HK-2 (cell line): ENCODE data around the gene OR5D16.
"Not testable (repeated sequence)": the region's sequence is repeated elsewhere in the genome, so short reads cannot be mapped to it uniquely, and the experiment has no call there.

Source experiments
- DNase-seq: peaks from one replicate; pipeline ENCODE4 v3.0.0-alpha.2; 2018; ENCODE audit not compliant: unreplicated experiment

OR5D16 gene

GRCh38 chr11:55838452-55838851, at the start of gene OR5D16:
Gene OR5D16 (plus strand): TSS chr11:55838752. CDS start chr11:55838752, 0 bp downstream.
- no peak for DNase-seq

DNA sequence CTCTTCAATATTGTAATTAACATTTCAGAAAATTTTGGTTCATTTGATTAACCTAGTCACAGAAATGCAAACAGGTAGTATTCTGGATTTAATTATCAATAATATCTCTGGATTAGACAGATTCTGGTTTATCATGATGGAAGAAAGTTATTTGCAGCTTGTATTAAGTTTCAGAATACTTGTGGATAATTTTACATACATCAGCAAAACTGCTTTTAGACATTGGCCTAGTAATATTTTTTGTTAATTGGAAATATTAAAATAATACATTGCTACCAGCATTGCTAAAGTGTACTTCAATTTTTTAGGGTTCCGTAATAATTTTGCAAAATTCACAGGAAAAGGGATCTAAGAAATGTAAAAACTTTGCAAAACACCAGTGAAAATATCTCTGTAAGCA, 46.9 kb upstream of the OR5D16 start:
- no peak for DNase-seq

- DNase-seq, result no peak
Measured at GRCh38 chr11:55793321-55793720, 45.2 kb upstream of the OR5D16 start.

DNA sequence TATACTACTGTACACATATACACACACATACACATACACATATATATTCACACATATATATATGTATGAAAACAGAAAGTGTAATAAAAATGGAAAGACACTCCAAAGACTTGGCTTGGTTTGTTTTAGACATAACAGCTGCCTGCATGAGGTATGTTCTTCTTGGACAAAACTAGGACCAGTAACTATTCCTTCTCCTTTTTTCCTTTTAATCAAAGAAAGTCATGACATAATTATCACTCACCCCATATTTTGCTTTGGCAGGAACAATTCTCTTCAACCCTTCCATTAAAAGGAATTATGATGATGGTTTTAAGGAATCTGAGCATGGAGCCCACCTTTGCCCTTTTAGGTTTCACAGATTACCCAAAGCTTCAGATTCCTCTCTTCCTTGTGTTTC, 43.3 kb upstream of the OR5D16 start, which contains the start of gene OR5D14:
TSS of gene OR5D14 (plus strand) at position 301 of the 400 bp plus-strand sequence. CDS start at position 301, 0 bp downstream.
- no peak for DNase-seq

- DNase-seq, result no peak
Measured at GRCh38 chr11:55806248-55806647, 32.3 kb upstream of the OR5D16 start.

- no peak for DNase-seq
Measured at GRCh38 chr11:55811067-55811466, 27.5 kb upstream of the OR5D16 start, which contains the start of gene OR5L1. Gene OR5L1 (plus strand): TSS chr11:55811367. CDS start chr11:55811467, 100 bp downstream.

GRCh38 chr11:55819330-55819729, 19.2 kb upstream of the OR5D16 start, which contains the start of gene OR5D18:
Gene OR5D18 (plus strand): TSS chr11:55819630. CDS start chr11:55819630, 0 bp downstream.
- DNase-seq, result no peak

GRCh38 chr11:55826919-55827318, 11.6 kb upstream of the OR5D16 start, which contains the start of gene OR5L2:
Gene OR5L2 (plus strand): TSS chr11:55827219. CDS start chr11:55827219, 0 bp downstream.
- DNase-seq, result no peak

DNA sequence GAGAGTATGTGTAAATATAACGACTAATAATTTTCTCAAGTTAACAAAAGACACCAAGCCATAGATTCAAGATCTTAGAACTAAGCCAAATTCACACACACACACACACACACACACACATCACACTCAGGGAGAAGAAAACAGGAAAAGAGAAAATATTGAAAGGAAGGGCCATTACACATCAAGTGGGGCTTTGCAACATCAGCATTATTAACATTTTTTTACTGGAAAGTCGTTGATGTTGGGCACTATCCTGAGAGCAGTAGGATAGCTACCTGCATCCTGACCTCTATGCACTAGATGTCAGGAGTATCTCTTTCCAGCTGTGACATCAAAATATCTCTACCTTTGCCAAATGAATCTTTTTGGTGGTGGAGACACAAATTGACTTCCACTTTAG, 8.9 kb downstream of the OR5D16 start:
- DNase-seq, result no peak

- no peak for DNase-seq
Measured at GRCh38 chr11:55849037-55849436, 10.5 kb downstream of the OR5D16 start.

DNA sequence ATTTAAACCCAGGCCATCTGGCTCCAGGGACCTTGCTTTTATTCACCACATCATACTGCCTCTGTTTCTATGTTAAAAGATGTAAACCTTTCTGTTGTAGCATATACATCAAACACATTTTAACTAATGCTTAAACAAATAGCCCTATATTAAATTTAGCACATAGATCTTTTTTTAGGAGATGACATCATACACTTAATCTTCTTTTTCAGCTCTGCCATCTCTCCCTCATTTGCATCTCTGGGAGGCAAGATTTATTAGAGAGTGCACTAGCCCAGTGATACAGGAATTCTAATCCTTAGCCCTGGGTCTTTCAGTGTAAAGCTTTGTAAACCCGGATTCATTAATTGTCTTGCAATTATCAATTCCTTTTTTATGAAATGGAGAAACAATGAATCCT, 13.6 kb downstream of the OR5D16 start:
- DNase-seq, result no peak

- no peak for DNase-seq
Measured at GRCh38 chr11:55854704-55855103, 16.2 kb downstream of the OR5D16 start.

DNA sequence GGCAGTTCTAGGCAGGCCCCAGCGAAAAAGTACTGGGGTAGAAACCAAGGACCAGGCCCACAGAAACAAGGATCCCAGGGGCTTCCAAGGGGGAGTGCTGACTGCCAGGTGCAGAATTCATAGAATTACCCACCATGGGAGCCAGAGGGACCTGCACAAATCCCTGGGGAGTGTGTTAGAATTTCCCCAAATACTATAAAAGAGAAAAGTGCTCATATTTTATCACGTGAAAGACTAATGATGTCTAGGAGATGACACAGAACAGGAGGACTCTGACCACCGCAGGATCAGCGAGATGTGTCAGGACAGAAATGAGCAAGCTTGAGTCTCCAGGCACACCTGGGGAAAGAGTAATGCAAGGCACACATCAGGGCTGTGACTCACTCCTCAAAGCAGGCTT, 28.8 kb downstream of the OR5D16 start:
- DNase-seq, result not testable (repeated sequence)

GRCh38 chr11:55872731-55873130, 34.2 kb downstream of the OR5D16 start:
- not testable (repeated sequence) for DNase-seq

- not testable (repeated sequence) for DNase-seq
Measured at GRCh38 chr11:55873146-55873545, 34.6 kb downstream of the OR5D16 start.

- not testable (repeated sequence) for DNase-seq
Measured at GRCh38 chr11:55882997-55883396, 44.4 kb downstream of the OR5D16 start, which contains the start of gene TRIM51. Gene TRIM51 (plus strand): TSS chr11:55883297. CDS start chr11:55885429, 2,132 bp downstream.

GRCh38 chr11:55884995-55885394, 46.4 kb downstream of the OR5D16 start:
- DNase-seq, result not testable (repeated sequence)

- DNase-seq, result not testable (repeated sequence)
Measured at GRCh38 chr11:55885481-55885880, 46.9 kb downstream of the OR5D16 start.
